Smooth muscle cell (in vitro differentiated cells): Measurements from ENCODE around the gene MMP26. TPM values are rescaled to one million over a fixed set of nuclear protein-coding genes. Genes with fewer than 3 reads are reported as not detected.

Source experiments
- DNase-seq: peaks from one replicate; lab custom pipeline; 2025; ENCODE audit not compliant: unreplicated experiment; lab: John Stamatoyannopoulos, UW
- H2AFZ ChIP-seq: fragments of 200-600 bp; sonication (generic); 2 replicates; pipeline ENCODE4 v1.6.0; 2016; ENCODE audit warnings: antibody characterized with exemption, low read depth, mild to moderate bottlenecking
- H3F3A ChIP-seq: fragments of 200-600 bp; sonication (generic); 2 replicates; pipeline ENCODE4 v1.6.0; 2017; ENCODE audit warnings: antibody characterized with exemption, low read depth
- H3K27ac ChIP-seq: fragments of 200-600 bp; sonication (generic); 2 replicates; pipeline ENCODE4 v1.5.1; 2016; ENCODE audit warnings: low read depth, mild to moderate bottlenecking
- H3K27me3 ChIP-seq: fragments of 200-600 bp; sonication (generic); 2 replicates; pipeline ENCODE4 v1.6.1; 2016; ENCODE audit warnings: low read depth, mild to moderate bottlenecking
- H3K36me3 ChIP-seq: fragments of 200-600 bp; sonication (generic); 2 replicates; pipeline ENCODE4 v1.5.1; 2016; ENCODE audit warnings: low read depth
- H3K4me1 ChIP-seq: fragments of 200-600 bp; sonication (generic); 2 replicates; pipeline ENCODE4 v1.5.1; 2016; ENCODE audit warnings: low read depth
- H3K4me2 ChIP-seq: fragments of 200-600 bp; sonication (generic); 2 replicates; pipeline ENCODE4 v1.6.0; 2016; ENCODE audit warnings: mild to moderate bottlenecking
- H3K4me3 ChIP-seq: fragments of 200-600 bp; sonication (generic); 2 replicates; pipeline ENCODE4 v1.5.1; 2016; ENCODE audit warnings: mild to moderate bottlenecking
- H3K79me2 ChIP-seq: fragments of 200-600 bp; sonication (generic); 2 replicates; pipeline ENCODE4 v1.6.0; 2016; ENCODE audit warnings: low read depth, mild to moderate bottlenecking
- H3K9ac ChIP-seq: fragments of 200-600 bp; sonication (generic); 2 replicates; pipeline ENCODE4 v1.6.0; 2016; ENCODE audit warnings: low read depth
- H3K9me3 ChIP-seq: fragments of 200-600 bp; sonication (generic); replicated peaks from 2 replicates; pipeline ENCODE4 v1.5.1; 2016; ENCODE audit warnings: low read depth
- H4K20me1 ChIP-seq: fragments of 200-600 bp; sonication (generic); 2 replicates; pipeline ENCODE4 v1.6.0; 2016; ENCODE audit warnings: low read depth
- WGBS: methylation state at CpG from one replicate; pipeline ENCODE4 v1.1.7; 2016; ENCODE audit warnings: low lambda C conversion rate; 5-methylcytosine and 5-hydroxymethylcytosine counted together
- polyA plus RNA-seq: library from polyadenylated mRNA; unstranded; fragments of >200 nt; fragmentation: Nextera tagmentation; extraction: Ambion mirVana; gene quantifications from 2 replicates; pipeline ENCODE4 v1.2.1, GENCODE V29; 2016
- total RNA-seq: library from RNA; depleted of rRNA; stranded (reverse); fragments of >200 nt; gene quantifications from 2 replicates; pipeline ENCODE4 v1.2.3, GENCODE V29; 2014
- TF ChIP-seq, protein P1 (sequence below): fragments of 200-600 bp; sonication (generic); IDR thresholded peaks from 2 replicates; pipeline ENCODE4 v1.5.1; 2017; ENCODE audit warnings: borderline replicate concordance, mild to moderate bottlenecking, antibody characterized with exemption; ENCODE audit not compliant: insufficient read depth, poor library complexity, severe bottlenecking

The MMP26 gene
- total RNA-seq (not detected in 2 replicates), polyA plus RNA-seq (not detected in 2 replicates)

DNA sequence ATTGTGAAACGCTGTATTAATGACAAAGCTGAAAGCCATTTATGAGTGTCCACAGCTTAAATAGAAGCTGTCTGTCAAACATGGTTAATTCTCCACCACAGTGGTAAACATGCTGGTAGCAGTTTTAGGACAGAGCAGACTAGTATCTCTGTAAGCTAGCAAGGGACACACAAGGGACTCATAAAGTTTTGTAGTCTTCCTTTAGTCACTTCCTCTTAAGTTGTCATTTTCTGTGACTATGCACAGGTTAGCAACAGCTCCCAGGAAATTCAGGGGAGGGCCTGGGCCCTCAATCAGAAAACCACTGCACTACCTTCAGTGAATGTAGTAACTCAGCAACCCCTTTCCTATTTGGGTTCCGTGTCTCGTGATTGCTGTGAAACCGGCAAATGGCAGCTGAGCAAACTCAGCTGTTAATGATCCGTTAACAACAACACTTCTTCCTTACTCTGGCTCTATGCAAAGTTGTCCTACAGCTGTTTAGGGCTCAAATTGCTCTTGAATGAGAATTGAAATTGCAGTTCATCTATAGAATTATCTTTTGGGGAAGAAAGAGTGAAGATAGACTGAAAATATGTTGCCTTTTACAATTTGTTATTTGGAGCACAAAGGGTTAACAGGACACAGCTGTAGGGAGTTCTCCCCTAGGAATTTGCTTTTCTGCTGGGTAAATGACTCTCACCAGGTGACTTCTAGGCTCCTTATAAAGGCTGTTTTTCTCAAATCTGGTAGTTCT, at the start of gene MMP26:
Gene MMP26 (plus strand): TSS at position 731 of the 736 bp plus-strand sequence.
- no peak within 1 kb of the TSS for H3K4me3 ChIP-seq
- H3K79me2 ChIP-seq, result no peaks in the 10 kb centered on the region
- no peak within 1 kb of the TSS for H3K27ac ChIP-seq
- H2AFZ ChIP-seq, result peak within 1 kb of the TSS; percentile 52
- H3F3A ChIP-seq, result no peaks in the 10 kb centered on the region
- H3K4me2 ChIP-seq, result no peak within 1 kb of the TSS
- H3K4me1 ChIP-seq, result peaks cover 12% of the 10 kb centered on the region
- H3K27me3 ChIP-seq, result no peaks in the 10 kb centered on the region
- H3K36me3 ChIP-seq, result no peaks in the 10 kb centered on the region
- no peaks in the 10 kb centered on the region for H3K9me3 ChIP-seq
- no peaks in the 10 kb centered on the region for H4K20me1 ChIP-seq
- no peak within 1 kb of the TSS for H3K9ac ChIP-seq
- WGBS, result 23% methylated on average over 5 of the region's 5 CpGs
- TF ChIP-seq, protein P1, sequence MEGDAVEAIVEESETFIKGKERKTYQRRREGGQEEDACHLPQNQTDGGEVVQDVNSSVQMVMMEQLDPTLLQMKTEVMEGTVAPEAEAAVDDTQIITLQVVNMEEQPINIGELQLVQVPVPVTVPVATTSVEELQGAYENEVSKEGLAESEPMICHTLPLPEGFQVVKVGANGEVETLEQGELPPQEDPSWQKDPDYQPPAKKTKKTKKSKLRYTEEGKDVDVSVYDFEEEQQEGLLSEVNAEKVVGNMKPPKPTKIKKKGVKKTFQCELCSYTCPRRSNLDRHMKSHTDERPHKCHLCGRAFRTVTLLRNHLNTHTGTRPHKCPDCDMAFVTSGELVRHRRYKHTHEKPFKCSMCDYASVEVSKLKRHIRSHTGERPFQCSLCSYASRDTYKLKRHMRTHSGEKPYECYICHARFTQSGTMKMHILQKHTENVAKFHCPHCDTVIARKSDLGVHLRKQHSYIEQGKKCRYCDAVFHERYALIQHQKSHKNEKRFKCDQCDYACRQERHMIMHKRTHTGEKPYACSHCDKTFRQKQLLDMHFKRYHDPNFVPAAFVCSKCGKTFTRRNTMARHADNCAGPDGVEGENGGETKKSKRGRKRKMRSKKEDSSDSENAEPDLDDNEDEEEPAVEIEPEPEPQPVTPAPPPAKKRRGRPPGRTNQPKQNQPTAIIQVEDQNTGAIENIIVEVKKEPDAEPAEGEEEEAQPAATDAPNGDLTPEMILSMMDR, result no peak
- DNase-seq, result no peak

DNA sequence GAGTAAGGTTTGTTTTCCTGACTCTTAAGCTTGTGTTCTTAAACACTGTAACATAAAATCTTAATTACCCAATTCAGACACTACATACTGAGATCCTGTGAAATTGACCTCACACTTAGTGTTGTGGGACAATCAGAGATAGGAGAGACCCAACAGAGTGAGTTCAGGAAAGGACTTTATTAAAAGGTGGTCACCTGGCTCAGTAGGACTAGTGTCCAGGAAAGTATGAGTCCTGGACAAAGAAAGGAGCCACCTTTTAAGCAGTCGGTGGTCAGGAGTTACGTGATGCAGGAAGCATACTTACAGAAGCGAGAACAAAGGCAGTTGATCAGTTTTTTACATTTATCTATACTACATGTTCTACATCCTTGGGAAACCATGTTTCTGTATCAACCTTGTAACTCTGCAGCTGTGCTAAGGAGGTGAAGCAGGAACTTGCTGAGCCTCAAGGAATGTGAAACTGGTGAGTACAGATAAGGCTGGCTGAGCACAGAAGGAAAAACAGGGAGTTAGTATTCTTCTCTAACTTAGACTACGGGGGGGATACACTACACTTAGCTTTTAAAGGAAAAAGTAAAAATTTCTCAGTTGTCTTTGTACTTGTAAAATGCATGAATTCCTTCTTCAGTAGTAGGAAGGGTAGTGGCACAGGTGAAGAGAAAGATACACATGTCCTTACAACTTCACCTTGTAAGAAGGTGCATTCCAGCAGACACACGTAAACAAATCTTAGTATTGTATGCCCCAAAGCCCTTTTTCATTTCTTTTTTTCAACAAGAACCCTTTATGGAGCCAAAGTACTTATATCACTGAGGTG, 45.7 kb upstream of the MMP26 start:
- Histone ChIP-seq H2AFZ (no peak overlapping the region), H3K27ac (no peak overlapping the region), H4K20me1 (no peaks in the 10 kb centered on the region), H3K79me2 (no peaks in the 10 kb centered on the region), H3K27me3 (no peaks in the 10 kb centered on the region), H3K4me2 (peak overlapping the region; percentile 27), H3K9ac (no peak overlapping the region), H3K4me3 (no peak overlapping the region), H3K9me3 (no peaks in the 10 kb centered on the region), H3K4me1 (peaks cover 4% of the 10 kb centered on the region), H3K36me3 (no peaks in the 10 kb centered on the region), H3F3A (no peaks in the 10 kb centered on the region)
- DNase-seq, result no peak
- WGBS, result 77% methylated on average over 5 of the region's 5 CpGs
- TF ChIP-seq, protein P1, result no peak

DNA sequence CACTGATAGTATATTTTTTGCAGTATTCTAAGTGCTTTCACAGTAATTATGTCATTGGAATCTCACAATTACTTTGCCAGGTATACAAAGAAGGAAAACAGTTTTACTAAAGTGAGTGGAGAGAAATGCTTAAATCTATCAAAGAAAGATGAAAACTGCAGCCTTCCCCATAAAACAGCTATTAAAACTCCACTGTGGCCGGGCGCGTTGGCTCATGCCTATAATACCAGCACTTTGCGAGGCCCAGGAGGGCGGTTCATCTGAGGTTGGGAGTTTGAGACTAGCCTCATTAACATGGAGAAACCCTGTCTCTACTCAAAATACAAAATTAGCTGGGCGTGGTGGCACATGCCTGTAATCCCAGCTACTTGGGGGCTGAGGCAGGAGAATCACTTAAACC, 41.7 kb upstream of the MMP26 start:
- Histone ChIP-seq H3K4me1 (peaks cover 4% of the 10 kb centered on the region), H3K79me2 (no peaks in the 10 kb centered on the region), H2AFZ (no peak overlapping the region), H3K27me3 (no peaks in the 10 kb centered on the region), H3K27ac (no peak overlapping the region), H3K4me2 (no peak overlapping the region), H3K36me3 (no peaks in the 10 kb centered on the region), H3K9me3 (no peaks in the 10 kb centered on the region), H3K4me3 (no peak overlapping the region), H4K20me1 (no peaks in the 10 kb centered on the region), H3K9ac (no peak overlapping the region), H3F3A (no peaks in the 10 kb centered on the region)
- TF ChIP-seq, protein P1, result no peak
- WGBS, result 76% methylated on average over 6 of the region's 6 CpGs
- DNase-seq, result no peak
